HG03460 (cell line): ENCODE results near the gene HLA-C.
"Not testable (repeated sequence)": the region's sequence is repeated elsewhere in the genome, so short reads cannot be mapped to it uniquely, and the experiment has no call there.

Experiments used
- ATAC-seq: cut with Tn5 transposase; IDR thresholded peaks from one replicate; pipeline ENCODE4 v1.9.1; 2021; ENCODE audit not compliant: unreplicated experiment

HLA-C gene

DNA sequence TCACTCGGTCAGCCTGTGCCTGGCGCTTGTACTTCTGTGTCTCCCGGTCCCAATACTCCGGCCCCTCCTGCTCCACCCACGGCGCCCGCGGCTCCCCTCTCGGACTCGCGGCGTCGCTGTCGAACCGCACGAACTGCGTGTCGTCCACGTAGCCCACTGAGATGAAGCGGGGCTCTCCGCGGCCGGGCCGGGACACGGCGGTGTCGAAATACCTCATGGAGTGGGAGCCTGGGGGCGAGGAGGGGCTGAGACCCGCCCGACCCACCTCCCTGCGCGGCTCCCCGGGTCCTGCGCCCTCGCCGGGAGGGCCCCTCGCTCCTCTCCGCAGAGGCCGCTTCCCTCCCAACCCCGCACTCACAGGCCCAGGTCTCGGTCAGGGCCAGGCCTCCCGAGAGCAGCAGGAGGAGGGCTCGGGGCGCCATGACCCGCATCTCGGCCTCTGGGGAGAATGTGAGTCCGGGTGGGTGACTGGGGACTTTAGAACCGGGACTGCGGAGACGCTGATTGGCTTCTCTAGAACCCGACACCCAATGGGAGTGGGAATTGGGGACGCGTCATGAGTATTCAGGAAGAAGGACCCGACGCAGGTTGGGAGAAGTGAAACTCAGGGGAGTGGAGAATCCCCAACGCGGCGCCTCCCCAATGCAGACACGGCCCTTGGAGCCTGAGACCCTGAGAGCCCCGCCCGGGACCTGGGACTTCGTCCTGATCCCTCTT is at the start of gene HLA-C:
Gene HLA-C (minus strand): TSS at position 452 of the 717 bp plus-strand sequence. CDS start 21 bp downstream, at position 431.
- ATAC-seq = peak; percentile 90

DNA sequence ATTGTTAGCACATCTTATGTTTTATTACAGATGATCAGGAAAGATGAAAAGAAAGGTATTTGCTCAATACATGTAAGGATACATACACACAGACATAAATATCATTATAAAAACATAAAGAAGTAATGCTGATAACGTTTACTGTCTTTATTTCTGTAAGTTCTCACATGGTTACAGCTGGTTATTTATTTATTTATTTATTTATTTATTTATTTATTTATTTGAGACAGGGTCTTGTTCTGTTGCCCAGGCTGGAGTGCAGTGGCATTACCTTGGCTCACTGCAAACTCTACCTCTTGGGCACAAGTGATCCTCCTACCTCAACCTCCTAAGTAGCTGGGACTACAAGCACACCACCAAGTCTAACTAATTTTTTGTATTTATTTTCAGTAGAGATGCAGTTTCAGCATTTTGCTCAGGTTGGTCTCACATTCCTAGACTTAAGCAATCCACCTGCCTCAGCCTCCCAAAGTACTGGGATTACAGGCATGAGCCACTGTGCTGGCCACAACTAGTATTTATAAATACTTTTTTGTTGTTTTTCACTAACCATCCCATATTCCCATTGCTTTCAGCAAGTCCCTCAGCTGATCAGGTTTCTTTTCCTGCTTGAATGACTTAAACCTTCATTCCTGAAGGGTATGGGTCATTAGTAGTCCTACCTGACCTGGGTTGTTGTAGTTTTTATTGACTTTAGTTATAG is 49.3 kb upstream of the HLA-C start:
- ATAC-seq = no peak

DNA sequence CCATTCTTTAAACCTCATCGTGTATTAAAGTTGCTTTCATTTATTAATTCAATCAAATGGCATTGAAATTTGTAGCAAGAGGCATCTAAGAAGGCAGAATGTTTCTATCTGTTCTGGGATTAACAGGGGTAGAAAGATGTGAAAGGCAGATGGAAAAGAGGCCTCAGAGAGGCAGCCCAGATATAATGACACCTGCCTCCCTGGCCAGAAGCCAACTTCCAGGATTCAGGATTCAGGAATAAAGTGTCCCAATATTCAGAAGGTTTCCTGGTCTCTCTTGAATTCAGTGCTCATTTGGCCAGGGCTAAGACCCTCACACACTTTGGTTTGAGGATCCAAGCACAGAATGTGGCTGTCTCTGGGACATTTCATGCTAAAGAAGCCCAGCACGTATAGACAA is 45.1 kb upstream of the HLA-C start:
- no peak for ATAC-seq

DNA sequence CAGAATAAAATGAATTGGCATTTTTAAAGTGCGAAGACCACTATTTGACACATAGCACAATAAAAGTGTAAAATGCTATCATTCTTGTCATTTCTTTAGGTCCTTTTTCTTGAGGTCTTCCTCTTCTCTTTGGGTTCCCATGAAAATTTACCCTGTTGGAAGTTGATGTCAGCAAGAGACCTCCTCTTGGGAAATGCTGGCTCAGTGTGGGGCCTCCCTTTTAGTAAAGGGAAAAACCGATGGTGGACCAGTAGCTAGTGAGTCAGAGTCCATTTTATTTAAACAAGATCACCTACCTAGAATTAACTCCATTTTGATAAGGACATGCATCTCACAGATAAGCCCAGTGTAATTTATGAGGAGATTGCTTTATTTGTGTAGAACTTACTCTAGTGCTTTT is 37.7 kb upstream of the HLA-C start:
- ATAC-seq = no peak

DNA sequence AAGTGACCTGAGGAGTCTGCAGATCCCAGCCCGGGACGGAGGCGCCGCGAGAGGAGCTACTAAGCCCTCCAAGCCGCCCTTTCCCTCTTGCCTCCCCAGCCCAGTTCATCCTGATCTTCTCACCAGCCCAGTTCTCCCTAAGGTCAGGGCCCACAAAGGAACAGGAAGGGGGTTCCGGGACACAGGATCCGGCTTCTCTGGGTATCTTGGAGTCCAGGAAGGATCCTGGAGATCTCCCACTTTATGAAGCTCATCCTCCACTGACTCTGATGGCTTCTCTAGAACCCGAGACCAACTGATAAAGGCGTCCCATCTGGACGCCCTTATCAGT is 36.9 kb upstream of the HLA-C start:
- no peak for ATAC-seq

DNA sequence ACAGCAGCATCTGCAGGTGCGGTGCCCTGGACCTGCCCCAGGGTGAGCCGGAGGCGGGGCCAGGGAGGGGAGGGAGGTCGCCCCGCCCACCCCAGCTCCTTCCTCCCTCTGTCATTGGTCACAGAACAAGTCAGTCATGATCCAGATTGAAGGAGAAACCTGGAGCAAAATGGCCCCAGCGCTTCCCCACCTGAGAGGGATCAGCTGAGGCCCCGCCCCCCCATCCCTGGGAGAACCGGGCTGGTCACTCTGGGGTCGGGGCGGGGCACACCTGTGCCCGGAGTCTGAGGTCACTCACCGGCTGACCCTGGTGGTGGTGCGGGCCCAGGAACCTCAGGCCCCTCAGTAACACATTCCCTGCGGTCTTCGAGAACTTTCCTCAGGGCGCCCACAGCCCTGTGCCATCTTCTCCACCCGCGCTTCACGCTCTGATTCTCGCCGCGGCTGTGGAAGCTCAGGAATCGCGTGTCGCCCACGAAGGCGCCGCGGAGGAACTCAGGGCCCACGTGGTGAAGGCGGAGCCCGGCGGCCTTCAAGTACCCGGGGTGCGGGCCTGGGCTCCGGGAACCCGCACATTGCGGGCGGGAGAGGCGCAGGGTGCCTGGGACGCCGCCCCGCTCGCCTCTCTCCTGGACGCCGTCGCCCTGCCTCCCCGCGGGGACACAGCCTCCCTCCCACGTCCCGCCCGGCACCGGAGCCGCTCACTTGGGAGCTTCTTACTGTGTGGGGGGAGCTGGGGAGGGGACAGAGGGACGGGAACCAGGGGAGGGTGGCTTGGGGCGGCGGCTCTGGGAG is 36.4 kb upstream of the HLA-C start:
- ATAC-seq = no peak

DNA sequence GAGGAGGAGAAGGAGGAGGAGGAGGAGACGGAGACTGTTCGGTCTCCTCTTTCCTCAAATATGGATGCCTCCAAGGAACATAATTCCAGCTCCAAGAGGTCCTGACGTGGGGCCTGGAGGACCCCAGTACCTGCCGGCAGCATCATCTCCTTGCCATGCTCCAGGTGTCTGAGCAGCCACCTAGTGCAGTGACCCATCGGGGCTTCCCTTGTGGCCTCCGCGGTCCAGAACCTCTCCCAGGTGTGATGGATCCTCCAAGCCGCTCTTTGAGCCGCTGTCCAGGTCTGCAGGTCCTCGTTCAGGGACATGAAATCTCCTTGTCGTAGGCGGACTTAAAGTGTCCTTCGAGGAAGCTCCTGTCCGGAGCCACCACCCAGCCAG is 35.8 kb upstream of the HLA-C start:
- no peak for ATAC-seq

DNA sequence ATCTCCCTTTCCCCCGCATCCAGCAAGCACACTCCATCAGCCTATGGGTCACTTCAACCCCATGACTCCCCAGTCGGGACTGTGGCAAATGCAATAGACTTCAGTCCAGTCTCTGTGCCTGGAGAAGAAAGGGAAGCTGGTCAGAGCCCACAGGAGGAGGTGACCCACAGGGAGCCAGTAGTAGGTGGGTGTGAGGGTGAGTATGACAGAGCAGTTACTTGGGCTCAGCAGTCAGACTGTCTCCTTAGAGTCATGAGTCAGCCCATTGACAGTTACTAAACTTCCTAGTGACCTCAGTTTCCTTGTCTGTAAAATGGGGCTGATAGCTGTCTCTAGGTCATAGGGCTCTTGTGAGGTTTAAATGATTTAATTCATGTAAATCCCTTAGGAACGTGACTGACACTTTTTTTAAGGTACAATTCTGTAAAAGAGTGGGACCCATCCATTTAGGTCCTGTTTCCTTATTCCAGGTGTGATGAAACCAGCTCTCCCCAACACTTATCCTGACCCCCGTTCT is 33.9 kb upstream of the HLA-C start:
- no peak for ATAC-seq

DNA sequence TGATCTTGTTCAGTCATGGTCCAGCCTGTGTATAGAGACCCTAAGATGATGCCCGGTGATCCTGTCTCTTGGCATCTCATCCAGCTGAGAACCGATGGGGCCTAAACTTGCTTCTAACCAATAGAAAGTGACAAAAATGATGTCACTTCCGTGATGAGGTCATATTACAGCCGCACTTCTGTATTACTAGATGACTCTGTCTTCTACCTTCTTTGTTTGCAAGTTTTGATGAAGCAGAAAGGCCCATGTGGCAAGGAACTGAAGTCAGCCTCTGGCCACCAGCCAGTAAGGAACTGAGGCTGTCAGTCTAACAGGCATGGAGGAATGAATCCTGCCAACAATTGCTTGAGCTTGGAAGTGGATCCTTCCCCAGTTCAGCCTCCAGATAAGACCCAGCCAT is 32.8 kb upstream of the HLA-C start:
- no peak for ATAC-seq

DNA sequence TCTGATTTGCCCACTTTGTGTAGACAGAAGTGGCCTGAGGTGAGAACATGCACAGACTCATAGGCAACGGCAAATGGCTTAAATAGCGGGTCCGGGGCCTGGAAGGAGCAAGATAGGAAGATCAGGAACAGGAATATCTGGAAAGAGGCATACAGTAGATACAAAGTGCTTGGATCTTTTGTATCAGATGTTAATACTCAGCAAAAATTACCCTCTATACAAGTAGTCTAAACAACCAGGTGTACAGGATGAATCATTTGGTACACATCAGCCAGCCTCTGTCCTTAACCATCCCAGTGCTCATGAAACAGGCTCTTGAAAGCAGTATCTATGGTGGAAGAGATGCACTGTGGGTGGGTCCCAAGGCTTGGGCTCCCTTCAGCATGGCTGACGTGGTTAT is 28.9 kb upstream of the HLA-C start:
- ATAC-seq = no peak

DNA sequence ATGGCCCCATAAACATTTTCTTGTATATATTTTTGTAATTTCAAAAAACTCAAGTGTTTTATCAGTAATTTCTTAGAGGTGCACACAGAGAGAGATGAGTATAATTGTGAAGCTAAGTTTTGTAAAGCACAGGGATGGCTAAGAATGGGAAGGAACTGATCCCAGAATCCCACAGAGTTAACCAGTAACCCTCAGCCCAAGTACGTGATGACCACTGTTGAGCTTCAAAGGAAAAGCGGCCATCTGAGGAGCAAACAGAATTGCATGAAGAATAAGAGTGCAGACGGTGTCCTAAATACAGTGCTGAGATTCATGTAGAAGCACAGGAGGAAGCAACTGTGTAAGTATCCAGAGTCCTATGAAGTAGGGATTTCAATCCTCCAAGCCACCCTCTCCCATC is 28.1 kb upstream of the HLA-C start:
- no peak for ATAC-seq

DNA sequence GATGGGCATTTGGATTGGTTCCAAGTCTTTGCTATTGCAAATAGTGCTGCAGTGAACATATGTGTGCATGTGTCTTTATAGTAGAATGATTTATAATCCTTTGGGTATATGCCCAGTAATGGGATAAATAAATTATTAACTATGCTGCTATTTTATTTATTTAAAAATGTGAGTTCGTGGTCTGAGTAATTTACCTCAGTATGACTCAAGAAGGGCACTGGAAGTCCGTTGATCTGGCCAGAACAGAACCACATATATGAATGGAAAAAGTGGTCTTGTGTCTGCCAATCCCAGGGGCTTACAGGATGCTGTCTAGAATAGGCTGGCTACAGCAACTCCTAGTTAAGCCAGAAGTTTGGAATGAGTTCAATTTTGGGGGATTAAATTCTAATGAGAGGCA is 27.6 kb upstream of the HLA-C start:
- no peak for ATAC-seq

DNA sequence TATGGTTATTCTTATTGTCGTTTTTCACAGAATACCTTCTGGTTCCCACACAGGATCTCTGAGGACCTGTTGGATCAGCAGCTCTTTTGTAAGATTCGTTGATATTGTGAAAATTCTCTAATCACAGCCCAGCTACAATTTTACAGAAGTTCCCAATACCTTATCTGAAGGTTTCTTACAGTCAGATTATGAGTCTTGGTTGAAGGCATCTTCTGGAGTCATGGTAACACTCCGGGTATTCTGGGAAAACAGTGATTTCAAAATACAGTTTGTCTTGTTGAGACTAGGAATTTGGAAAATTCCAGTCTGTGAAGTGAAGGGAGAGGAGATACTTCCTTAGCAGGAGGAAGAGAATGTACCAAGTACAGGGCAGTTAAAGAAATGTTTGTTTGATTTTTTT is 22.2 kb upstream of the HLA-C start:
- no peak for ATAC-seq

DNA sequence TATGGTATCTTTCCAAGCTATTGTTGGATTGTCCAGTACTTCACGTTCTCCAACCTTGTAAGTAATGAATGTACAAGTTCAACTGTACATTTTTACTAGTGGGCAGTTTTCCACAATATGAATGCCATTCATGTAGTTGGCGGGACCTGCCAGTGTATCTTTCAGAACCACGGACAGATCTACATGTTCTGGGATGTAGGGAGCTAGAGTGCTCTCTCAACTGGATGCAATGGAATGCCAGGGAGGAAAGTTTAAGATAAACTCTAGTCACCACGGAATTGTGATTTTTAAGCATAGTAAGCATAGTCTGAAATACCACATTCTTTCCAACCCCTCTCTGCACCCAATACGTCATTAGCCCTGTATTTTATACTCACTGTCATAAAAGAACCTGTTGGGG is 21.5 kb upstream of the HLA-C start:
- no peak for ATAC-seq

DNA sequence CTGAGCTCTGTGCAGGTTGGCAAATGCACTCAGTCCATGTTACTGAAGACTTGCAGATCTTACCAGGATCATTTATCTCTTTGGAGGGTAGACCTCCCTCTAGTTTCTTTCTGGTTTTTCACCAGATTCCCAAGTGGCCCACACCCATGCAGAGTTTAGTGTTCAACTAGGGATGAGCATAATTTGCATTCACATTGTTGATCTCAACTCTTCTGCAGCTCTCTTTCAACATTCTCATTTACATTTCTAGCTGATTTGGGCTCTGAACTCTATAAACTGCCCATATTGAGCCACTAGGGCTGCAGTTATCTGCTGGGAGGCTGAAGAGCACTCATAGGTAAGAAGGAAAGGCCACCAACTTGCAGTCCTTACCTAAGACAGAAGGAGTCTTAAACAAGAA is 17.9 kb upstream of the HLA-C start:
- no peak for ATAC-seq

DNA sequence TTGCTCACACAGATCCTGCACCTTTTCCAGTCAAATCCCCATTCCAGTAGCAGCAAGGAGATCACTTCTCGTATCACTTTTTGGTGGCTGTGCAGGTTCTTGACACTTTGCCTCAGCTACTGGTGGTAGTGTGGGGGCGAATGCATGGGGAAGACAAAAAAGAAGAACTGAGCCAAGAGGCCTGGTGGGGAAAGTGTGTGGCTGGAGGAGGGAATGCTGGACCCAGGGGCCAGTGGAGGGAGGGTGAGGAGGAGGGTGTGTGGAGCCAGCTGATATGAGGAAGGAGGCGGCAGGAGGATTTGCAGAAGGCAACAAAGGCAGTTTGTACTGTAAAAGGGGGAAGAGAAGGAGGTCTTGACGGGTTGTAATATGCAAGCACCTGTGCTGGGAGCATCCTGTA is 15.7 kb upstream of the HLA-C start:
- ATAC-seq = no peak

DNA sequence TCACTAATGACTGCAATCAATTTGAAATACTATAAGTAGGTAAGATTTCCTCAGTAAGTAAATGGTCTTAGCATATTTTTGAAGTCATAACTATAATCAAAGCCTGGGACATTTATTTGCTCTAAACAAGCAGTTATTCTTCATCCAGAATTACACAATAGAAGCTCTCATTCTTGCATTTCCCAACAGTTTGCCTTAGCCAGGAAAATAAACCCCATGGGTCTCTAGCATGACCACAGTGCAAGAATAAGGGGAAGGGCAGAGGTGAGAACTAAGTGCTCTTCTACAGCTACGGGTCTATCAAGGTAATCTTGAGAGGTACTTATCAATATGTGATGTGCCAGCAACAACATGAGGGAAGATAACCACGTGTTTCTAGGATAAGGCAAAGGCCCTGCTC is 14.1 kb upstream of the HLA-C start:
- ATAC-seq = no peak

DNA sequence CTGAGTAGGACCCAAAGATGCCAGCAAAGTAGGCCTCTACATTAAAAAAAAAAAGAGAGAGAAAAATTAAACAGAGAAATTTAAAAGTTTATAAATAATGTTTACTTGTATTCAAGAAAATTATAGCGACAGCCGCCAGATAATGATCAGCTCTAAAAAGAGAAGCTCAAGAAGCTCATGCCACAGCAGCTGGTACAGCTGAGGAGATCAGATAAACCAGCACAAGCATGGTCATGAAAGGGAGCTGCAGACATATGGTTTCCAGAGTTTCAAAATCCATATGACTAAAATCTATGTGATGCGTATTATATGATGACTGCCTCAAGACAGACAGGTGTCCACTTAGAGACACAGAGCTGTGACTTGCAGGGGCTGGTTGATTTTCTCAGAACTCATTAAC is 13.6 kb upstream of the HLA-C start:
- ATAC-seq = no peak

DNA sequence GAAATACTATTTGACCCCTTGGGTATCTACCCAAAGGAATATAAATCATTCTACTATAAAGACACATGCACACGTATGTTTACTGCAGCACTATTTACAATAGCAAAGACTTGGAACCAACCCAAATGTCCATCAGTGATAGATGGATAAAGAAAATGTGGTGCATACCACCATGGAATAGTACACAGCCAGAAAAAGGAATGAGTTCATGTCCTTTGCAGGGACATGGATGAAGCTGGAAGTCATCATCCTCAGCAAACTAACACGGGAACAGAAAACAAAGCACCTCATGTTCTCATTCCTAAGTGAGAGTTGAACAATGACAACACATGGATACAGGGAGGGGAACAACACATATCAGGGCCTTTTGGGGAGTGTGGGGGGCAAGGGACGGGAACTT is 7.8 kb upstream of the HLA-C start:
- not testable (repeated sequence) for ATAC-seq

DNA sequence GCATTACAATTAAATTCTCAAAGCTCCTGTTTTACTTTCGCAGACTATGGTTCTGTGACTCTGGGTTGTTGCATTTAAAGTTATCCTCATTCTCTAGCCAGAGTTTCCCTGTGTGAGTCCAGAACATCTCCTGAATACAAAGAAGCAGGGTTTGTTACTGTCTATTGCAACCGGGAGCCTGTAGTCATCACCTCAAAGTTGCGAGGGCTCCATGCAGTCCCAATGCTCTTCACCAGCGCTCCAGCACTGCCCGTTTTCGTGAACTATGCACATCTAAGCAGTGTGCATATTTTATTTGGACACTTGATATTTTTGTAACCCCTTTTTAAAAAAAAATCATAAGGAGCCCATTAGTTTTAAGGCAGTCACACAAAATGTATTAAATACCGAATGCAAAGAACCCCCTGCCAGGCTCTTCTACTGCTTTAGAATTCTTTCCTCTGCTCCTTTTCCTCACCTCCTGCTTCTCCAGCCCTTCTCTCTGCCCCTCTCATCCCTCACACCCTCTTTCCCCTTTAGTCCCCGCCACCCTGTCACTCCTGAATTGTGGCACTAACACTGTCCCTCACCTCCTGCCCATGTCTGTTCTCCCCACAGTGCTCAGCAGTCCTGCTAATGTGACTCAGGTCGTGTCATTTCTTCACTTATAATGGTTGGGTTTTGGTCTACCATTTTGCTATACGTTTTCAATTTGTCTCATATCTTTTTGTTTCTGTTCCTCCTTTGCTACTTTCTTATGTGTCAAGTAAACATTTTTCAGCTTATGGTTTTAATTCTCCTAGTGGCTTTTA is 1.1 kb upstream of the HLA-C start:
- ATAC-seq = no peak

DNA sequence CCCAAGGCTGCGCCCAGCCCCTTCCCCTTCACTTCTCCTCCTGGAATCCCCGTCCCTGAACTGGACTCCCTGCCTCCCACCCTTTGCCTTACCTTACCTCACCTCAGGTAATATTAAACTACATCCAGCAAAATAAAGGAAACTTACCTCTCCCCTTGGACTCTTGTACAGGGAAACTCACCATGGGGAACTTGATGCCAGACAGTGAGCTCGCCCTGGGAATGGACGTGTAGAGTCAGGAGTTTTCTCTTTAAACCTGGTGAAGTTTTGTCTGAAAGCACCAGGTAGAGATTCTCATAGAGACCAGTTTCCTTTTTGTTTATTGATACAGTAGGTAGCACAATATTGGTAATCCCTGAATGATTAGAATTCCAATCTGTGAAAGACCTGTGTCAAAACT is 544 bp upstream of the HLA-C start:
- peak; percentile 6 for ATAC-seq
